ENCODE results near the gene CA5A. TPM values are rescaled to one million over a fixed set of nuclear protein-coding genes. Genes with fewer than 3 reads are reported as not detected.
"Not testable (repeated sequence)": the region's sequence is repeated elsewhere in the genome, so short reads cannot be mapped to it uniquely, and the experiment has no call there.

Gene CA5A
- total RNA-seq, 1 experiment from 2014 or later = not detected

DNA sequence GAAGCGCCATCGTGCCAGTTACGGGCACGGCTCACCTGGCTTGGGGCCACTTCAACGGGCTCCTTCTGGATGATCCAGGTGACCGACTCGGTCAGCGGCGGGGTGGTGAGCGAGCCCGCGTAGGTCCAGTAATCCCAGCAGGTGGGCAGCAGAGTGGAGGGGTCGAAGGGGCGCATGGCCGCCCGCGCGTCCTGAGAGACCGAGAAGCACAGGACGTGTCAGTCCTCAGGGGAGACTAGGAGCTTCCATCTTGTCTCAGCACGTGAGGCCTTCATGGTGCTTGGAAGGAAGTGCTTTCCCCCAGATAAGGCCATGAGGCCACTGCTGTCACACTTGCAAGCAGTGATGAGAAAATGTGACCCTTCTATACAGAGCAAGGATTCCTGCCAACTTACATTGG is 44.6 kb downstream of the CA5A start:
- Mint-ChIP-seq H3K4me1 (ENCODE audit: insufficient read depth, unreplicated experiment) (peaks cover 7% of the 10 kb centered on the region), H3K9me3 (ENCODE audit: unreplicated experiment) (no peaks in the 10 kb centered on the region), H3K36me3 (ENCODE audit: insufficient read depth, unreplicated experiment) (no peaks in the 10 kb centered on the region), H3K4me3 (ENCODE audit: unreplicated experiment) (no peak overlapping the region), H3K27ac (ENCODE audit: low read depth, unreplicated experiment) (no peak overlapping the region), H3K27me3 (ENCODE audit: insufficient read depth, unreplicated experiment) (no peaks in the 10 kb centered on the region)
- no TSS peak for BruUV-seq (replicated peaks)
- TF ChIP-seq, protein P1, sequence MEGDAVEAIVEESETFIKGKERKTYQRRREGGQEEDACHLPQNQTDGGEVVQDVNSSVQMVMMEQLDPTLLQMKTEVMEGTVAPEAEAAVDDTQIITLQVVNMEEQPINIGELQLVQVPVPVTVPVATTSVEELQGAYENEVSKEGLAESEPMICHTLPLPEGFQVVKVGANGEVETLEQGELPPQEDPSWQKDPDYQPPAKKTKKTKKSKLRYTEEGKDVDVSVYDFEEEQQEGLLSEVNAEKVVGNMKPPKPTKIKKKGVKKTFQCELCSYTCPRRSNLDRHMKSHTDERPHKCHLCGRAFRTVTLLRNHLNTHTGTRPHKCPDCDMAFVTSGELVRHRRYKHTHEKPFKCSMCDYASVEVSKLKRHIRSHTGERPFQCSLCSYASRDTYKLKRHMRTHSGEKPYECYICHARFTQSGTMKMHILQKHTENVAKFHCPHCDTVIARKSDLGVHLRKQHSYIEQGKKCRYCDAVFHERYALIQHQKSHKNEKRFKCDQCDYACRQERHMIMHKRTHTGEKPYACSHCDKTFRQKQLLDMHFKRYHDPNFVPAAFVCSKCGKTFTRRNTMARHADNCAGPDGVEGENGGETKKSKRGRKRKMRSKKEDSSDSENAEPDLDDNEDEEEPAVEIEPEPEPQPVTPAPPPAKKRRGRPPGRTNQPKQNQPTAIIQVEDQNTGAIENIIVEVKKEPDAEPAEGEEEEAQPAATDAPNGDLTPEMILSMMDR (IDR thresholded peaks at IDR 0.05; ENCODE audit: unreplicated experiment) = no peak
- intact Hi-C loops (cut with micrococcal nuclease) = no loop called here
- CTCF ChIA-PET = no interaction called here
- no peak for DNase-seq (ENCODE audit: unreplicated experiment)
- POLR2A ChIA-PET = no interaction called here

DNA sequence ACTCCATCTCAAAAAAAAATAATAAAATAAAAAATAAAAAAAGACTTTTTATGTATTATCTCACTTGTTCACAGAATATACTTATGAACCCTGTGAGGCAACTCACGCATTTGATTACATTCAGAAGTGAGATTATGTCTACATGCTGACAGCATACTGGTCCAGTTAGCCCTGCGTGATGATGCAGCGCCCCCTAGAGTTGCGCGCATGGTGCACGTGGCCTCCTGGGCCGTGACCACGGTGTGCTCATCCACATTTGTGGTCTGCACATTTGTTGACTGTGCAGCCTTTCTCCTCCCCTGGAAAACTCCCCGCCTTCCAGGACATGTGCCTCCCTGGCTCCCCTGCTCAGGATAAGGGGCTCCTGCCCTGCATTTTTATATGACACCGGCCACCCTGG is 46.6 kb downstream of the CA5A start:
- H3K4me3 Mint-ChIP-seq (ENCODE audit: unreplicated experiment); POLR2A ChIA-PET; DNase-seq (ENCODE audit: unreplicated experiment); H3K4me1 Mint-ChIP-seq (ENCODE audit: insufficient read depth, unreplicated experiment); intact Hi-C loops (cut with micrococcal nuclease); BruUV-seq (replicated peaks); H3K9me3 Mint-ChIP-seq (ENCODE audit: unreplicated experiment); H3K36me3 Mint-ChIP-seq (ENCODE audit: insufficient read depth, unreplicated experiment); H3K27ac Mint-ChIP-seq (ENCODE audit: low read depth, unreplicated experiment): not testable (repeated sequence)
- CTCF ChIA-PET = interaction anchor here (0.9 kb wide), 1 partner anchor 21 kb away, joined by 3 read pairs; no protein-coding TSS in a partner anchor
- H3K27me3 Mint-ChIP-seq (ENCODE audit: insufficient read depth, unreplicated experiment) = peaks cover 10% of the 10 kb centered on the region

DNA sequence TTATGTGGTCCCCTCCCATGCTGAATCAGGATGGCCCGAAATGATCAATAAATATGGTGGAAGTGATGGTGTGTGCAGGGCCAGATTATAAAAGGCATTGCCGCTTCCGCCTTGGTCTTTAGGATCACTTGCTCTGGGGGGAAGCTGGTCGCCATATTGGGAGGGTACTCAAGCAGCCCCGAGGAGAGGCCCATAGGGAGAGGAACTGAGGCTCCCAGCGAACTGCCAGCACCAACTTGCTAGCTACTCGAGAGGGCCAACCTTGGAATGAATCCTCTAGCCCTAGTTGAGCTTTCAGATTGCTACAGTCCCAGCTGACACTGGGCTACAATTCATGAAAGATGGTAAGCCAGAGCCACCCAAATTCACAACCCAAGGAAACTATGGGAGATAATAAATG is 48.0 kb downstream of the CA5A start:
- not testable (repeated sequence) for BruUV-seq (replicated peaks)

DNA sequence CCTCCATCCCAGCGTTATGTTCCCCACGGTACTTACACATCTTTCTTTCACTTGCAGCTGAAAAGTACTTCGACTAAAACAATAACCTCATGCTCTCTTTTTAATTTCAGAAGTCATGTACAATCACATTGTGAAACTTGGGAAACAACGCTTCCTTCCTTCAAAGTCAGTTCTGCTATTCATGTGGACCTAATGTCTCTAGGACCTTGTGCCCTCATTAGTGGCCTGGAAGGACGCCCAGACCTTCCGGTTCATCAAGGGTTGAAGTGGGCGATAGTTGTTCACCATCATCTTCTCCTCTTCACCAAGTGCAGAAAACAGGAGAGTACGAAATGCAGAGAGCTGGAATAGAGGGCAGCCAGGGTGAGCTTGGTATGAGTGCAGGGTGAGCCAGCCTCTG is 48.4 kb downstream of the CA5A start:
- not testable (repeated sequence) for H3K27ac Mint-ChIP-seq (ENCODE audit: low read depth, unreplicated experiment); H3K4me1 Mint-ChIP-seq (ENCODE audit: insufficient read depth, unreplicated experiment)

More for the DNA sequence above, 48.0 kb downstream of the CA5A start:
- H3K4me1 Mint-ChIP-seq (ENCODE audit: insufficient read depth, unreplicated experiment); intact Hi-C loops (cut with micrococcal nuclease); H3K9me3 Mint-ChIP-seq (ENCODE audit: unreplicated experiment); DNase-seq (ENCODE audit: unreplicated experiment); H3K36me3 Mint-ChIP-seq (ENCODE audit: insufficient read depth, unreplicated experiment); H3K4me3 Mint-ChIP-seq (ENCODE audit: unreplicated experiment); H3K27ac Mint-ChIP-seq (ENCODE audit: low read depth, unreplicated experiment); POLR2A ChIA-PET: not testable (repeated sequence)
- CTCF ChIA-PET = interaction anchor here (0.6 to 0.8 kb wide), 2 partner anchors 109 to 121 kb away, joined by 3 read pairs; no protein-coding TSS in a partner anchor
- peaks cover 10% of the 10 kb centered on the region for H3K27me3 Mint-ChIP-seq (ENCODE audit: insufficient read depth, unreplicated experiment)

DNA sequence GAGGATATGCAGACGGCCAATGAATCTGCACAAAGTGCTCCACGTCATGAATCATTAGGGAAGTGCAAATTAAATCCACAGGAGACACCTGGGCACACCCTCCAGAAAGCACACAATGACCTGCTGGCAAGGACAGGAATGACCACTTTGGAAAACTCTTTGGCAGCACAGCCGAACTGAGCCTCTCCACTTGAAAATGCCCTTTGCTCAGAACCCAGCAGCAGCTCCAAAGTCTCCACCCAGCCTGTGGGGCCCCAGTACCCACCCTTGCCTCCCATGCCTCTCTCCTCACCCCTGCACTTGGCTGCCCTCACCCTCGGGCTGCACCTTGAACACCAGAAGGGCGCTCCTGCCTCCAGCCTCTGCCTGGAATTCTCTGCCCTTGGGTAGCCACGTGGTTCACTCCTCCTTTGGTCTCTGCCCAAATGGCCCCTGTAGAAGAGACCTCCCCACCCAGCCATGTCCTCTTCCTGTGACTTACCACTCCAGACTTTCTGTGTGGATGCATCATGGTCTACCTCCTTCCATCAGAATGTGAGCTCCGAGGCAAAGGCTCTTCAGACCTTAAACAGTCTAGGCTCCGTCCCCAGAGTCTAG is 50.9 kb downstream of the CA5A start:
- H3K27ac Mint-ChIP-seq (ENCODE audit: low read depth, unreplicated experiment); BruUV-seq (replicated peaks); POLR2A ChIA-PET; H3K36me3 Mint-ChIP-seq (ENCODE audit: insufficient read depth, unreplicated experiment); DNase-seq (ENCODE audit: unreplicated experiment); H3K9me3 Mint-ChIP-seq (ENCODE audit: unreplicated experiment); H3K4me3 Mint-ChIP-seq (ENCODE audit: unreplicated experiment); intact Hi-C loops (cut with micrococcal nuclease); H3K4me1 Mint-ChIP-seq (ENCODE audit: insufficient read depth, unreplicated experiment): not testable (repeated sequence)
- CTCF ChIA-PET = interaction anchor here (0.6 kb wide), 1 partner anchor 10 kb away, joined by 4 read pairs; no protein-coding TSS in a partner anchor
- H3K27me3 Mint-ChIP-seq (ENCODE audit: insufficient read depth, unreplicated experiment) = peaks cover 23% of the 10 kb centered on the region

More for the DNA sequence above, 48.4 kb downstream of the CA5A start:
- BruUV-seq (replicated peaks); DNase-seq (ENCODE audit: unreplicated experiment); H3K9me3 Mint-ChIP-seq (ENCODE audit: unreplicated experiment); H3K36me3 Mint-ChIP-seq (ENCODE audit: insufficient read depth, unreplicated experiment); intact Hi-C loops (cut with micrococcal nuclease); POLR2A ChIA-PET; H3K4me3 Mint-ChIP-seq (ENCODE audit: unreplicated experiment): not testable (repeated sequence)
- CTCF ChIA-PET = interaction anchor here (0.6 kb wide), 1 partner anchor 120 kb away, joined by 3 read pairs; no protein-coding TSS in a partner anchor
- H3K27me3 Mint-ChIP-seq (ENCODE audit: insufficient read depth, unreplicated experiment) = peaks cover 10% of the 10 kb centered on the region

DNA sequence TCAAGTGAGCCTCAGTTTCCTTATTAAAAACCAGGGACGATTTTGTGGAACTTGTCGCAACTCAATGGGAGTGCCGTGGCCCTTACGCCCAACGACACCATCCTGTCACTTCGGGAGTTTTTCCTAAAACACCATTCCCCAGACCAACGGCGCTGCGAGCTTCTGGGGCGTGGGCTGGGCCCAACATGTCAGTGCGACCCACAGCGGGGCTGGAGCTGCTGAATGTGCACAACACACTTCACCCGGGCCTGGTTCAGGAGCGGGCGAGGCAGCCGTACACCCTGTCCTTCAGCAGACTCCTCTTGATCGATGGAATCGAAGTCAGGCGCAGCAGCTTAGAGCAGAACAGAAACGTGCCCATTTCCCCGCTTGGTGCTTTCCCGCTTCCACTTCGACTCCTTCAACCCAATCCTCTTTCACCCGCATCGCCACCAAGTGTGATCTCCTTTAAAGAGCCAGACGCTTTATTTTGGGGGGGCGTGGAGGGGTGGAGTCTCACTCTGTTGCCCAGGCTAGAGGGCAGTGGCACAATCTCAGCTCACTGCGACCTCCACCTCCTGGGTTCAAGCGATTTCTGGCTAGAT is 53.8 kb downstream of the CA5A start:
- Mint-ChIP-seq H3K9me3 (ENCODE audit: unreplicated experiment) (no peaks in the 10 kb centered on the region), H3K4me3 (ENCODE audit: unreplicated experiment) (no peak overlapping the region), H3K27me3 (ENCODE audit: insufficient read depth, unreplicated experiment) (peaks cover 41% of the 10 kb centered on the region), H3K36me3 (ENCODE audit: insufficient read depth, unreplicated experiment) (no peaks in the 10 kb centered on the region), H3K27ac (ENCODE audit: low read depth, unreplicated experiment) (no peak overlapping the region), H3K4me1 (ENCODE audit: insufficient read depth, unreplicated experiment) (no peaks in the 10 kb centered on the region)
- ChIA-PET CTCF (interaction anchor here (1.7 kb wide), 1 partner anchor 11 kb away, joined by 4 read pairs; no protein-coding TSS in a partner anchor), POLR2A (no interaction called here)
- intact Hi-C loops (cut with micrococcal nuclease) = no loop called here
- TF ChIP-seq, protein P1 (IDR thresholded peaks at IDR 0.05; ENCODE audit: unreplicated experiment) = no peak
- BruUV-seq (replicated peaks) = no TSS peak
- DNase-seq (ENCODE audit: unreplicated experiment) = no peak

Data from MCF 10A (cell line).